Naive thymus-derived CD8-positive, alpha-beta T cell (primary cell): ENCODE results near the gene SLFN14. TPM values are rescaled to one million over a fixed set of nuclear protein-coding genes. Genes with fewer than 3 reads are reported as not detected.

ENCODE experiments used
- ATAC-seq, 2 donors: fragments of 150-1000 bp; cut with Tn5 transposase in 1 of 2; sonication (Bioruptor Pico), chemical (Tn5 transposase) in 1 of 2; 1 replicate in 1 of 2; 2 replicates in 1 of 2; pipeline ENCODE4 v1.10.0; 2021; ENCODE audit warnings: mild to moderate bottlenecking in 2 of 2, moderate library complexity in 2 of 2
- POLR2A ChIA-PET: fragments of 350-600 bp; sonication (Branson Sonifier 250); formaldehyde crosslinking; loops from one replicate; lab custom pipeline; 2021; ENCODE audit warnings: antibody characterized with exemption; lab: Charles Lee
- DNase-seq, 10 donors: peaks; one replicate each; pipeline versions ENCODE4 v3.0.0 to v3.0.0-alpha.2; 2020 to 2022
- H3K27ac Mint-ChIP-seq, 10 donors: one replicate each; pipeline ENCODE4 v1.8.0; 2020 to 2022; ENCODE audit warnings: mild to moderate bottlenecking in 10 of 10, mixed read lengths in 10 of 10, moderate library complexity in 4 of 10, inconsistent platforms in 1 of 10
- H3K27me3 Mint-ChIP-seq, 5 donors: one replicate each; pipeline ENCODE4 v1.8.0; 2021 to 2022; ENCODE audit warnings: mixed read lengths in 5 of 5
- H3K36me3 Mint-ChIP-seq, 3 donors: one replicate each; pipeline ENCODE4 v1.8.0; 2020 to 2022; ENCODE audit warnings: mixed read lengths in 3 of 3, mild to moderate bottlenecking in 2 of 3, inconsistent platforms in 1 of 3
- H3K4me1 Mint-ChIP-seq, 4 donors: one replicate each; pipeline ENCODE4 v1.8.0; 2021 to 2022; ENCODE audit warnings: mixed read lengths in 4 of 4
- H3K4me3 Mint-ChIP-seq, 10 donors: one replicate each; pipeline ENCODE4 v1.8.0; 2020 to 2022; ENCODE audit warnings: mild to moderate bottlenecking in 10 of 10, mixed read lengths in 10 of 10, moderate library complexity in 6 of 10, inconsistent platforms in 1 of 10
- H3K9me3 Mint-ChIP-seq, 9 donors: one replicate each; pipeline ENCODE4 v1.8.0; 2020 to 2022; ENCODE audit warnings: mixed read lengths in 9 of 9, mild to moderate bottlenecking in 3 of 9, inconsistent platforms in 1 of 9, moderate library complexity in 1 of 9
- polyA plus RNA-seq, 3 donors: library from polyadenylated mRNA; unstranded; fragments of 300-500 nt; fragmentation: Illumina TruSeq; gene quantifications; one replicate each; pipeline ENCODE4 v1.2.3, GENCODE V29; 2021
- total RNA-seq, 8 experiments: library from RNA in 2 of 8; stranded (reverse) in 2 of 8; gene quantifications; one replicate each; pipeline ENCODE4 v1.2.3 and lab custom pipeline; 2021 to 2026

The SLFN14 gene
- total RNA-seq (not detected), polyA plus RNA-seq (under 1 TPM; 0.06 to 0.33 (median 0.13) TPM), total RNA-seq (lab: John Stamatoyannopoulos, UW) (0 to 0.25 (median 0) reads per million in 6 experiments)

DNA sequence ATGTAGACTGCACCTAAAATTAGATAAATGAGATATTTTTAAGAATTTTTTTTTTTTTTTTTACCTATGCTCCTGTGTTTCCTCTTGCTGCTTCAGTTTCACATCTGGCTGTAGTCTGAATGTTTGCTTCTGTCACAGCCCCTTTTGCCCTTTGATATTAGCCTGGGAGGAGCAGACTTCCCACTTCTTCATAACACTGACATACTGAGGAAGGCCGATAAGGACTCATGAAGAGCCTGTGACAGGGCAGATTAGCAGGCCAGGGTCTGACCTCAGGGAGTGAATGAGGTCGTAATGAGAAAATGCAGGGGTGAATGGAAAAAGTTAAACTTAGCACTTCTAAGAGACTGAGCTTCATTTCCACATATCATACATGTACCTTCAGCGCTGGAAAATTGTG is at the start of gene SLFN14:
TSS of gene SLFN14 (minus strand) at position 117 of the 400 bp plus-strand sequence. CDS start 2,757 bp downstream, outside the sequence.
- Mint-ChIP-seq H3K27me3 (peaks cover 2 to 9% (median 7%) of the 10 kb centered on the region in 5 donors), H3K36me3 (no peaks in the 10 kb centered on the region), H3K27ac (no peak within 1 kb of the TSS), H3K9me3 (no peaks in the 10 kb centered on the region), H3K4me1 (no peaks in the 10 kb centered on the region), H3K4me3 (no peak within 1 kb of the TSS)
- DNase-seq (no peak), ATAC-seq (no peak)
- POLR2A ChIA-PET = interaction anchor here (0.5 to 1.2 kb wide), 3 partner anchors 17 to 46 kb away, joined by 3 read pairs; partner anchors contain the start of gene PEX12

DNA sequence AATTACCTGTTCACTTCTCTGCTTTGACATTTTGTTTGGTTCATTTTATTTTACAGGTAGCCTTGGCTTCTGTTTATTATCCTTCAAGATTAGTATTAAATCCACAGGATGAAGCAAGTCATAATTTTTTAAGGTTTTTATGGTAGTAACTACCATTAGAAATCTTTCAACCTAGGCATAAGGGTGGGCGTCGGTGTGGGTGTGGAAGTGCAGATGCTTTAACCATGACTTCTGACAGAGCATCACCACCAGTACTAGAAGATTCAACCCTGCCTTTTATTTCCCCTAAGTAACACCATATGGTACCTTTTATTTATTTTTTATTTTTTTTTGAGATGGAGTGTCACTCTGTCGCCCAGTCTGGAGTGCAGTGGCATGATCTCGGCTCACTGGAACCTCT is 49.2 kb upstream of the SLFN14 start:
- DNase-seq = no peak
- POLR2A ChIA-PET = no interaction called here
- Mint-ChIP-seq H3K4me3 (no peak overlapping the region), H3K4me1 (peaks cover 0 to 8% (median 5%) of the 10 kb centered on the region in 4 donors), H3K9me3 (no peaks in the 10 kb centered on the region), H3K27ac (peak overlapping the region in 1 of 10 donors; percentile 29), H3K27me3 (no peaks in the 10 kb centered on the region), H3K36me3 (peaks cover 0 to 70% (median 5%) of the 10 kb centered on the region in 3 donors)
- ATAC-seq = no peak

DNA sequence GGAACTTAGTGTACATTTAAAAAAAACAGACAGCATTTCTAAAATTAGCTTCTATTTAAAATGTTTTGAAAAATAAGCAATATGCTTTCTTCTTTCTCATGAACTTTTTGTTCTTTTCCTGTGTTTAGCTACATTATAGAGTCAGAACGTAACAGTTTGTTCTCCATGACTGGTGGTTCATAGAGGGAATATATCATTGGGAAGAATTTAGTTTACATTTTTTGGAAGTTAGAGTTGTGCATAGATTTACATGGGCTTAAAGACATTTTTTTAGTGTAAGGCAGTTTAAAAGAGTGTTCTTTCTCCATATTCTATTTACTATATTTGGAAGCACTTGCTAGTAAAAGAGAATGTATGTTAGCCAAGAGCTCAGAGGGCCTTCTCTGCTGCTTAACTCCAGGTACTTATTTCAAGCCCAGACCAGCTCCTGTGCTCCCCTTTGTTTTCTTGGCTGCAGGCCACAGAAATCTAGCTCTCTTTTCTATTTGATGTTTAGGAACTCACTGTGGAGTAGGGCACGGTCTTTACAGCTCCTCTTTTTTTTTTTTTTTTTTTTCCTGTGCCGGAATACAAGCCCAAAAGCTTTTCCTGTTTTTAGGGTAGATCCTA is 46.7 kb upstream of the SLFN14 start:
- peaks cover 0 to 83% (median 5%) of the 10 kb centered on the region in 3 donors for H3K36me3 Mint-ChIP-seq
- no peak for ATAC-seq

DNA sequence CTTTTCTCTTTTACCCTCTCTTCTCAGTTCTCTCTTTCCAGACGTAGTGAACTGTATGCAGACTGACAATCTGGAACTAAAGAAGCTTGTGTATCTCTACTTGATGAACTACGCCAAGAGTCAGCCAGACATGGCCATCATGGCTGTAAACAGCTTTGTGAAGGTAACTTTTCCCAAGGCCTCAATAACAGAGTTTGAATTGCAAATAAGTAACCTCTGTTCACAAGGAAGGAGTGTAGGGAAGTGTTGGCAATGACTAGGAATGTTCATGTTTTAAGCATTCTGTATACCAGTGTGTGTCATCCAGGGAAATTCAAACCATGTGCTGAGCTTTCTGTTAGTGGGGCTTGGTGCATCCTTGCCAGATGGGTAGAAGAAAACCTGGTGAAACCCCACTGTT is 45.1 kb upstream of the SLFN14 start:
- POLR2A ChIA-PET = interaction anchor here (0.6 kb wide), 1 partner anchor 16 kb away, joined by 3 read pairs; no protein-coding TSS in a partner anchor

More for the DNA sequence above, 46.7 kb upstream of the SLFN14 start:
- POLR2A ChIA-PET = interaction anchor here (0.6 kb wide), 1 partner anchor 241 kb away, joined by 3 read pairs; no protein-coding TSS in a partner anchor
- H3K4me3 Mint-ChIP-seq = no peak overlapping the region
- peaks cover 0 to 2% (median 0%) of the 10 kb centered on the region in 4 donors for H3K4me1 Mint-ChIP-seq
- peak overlapping the region in 2 of 10 donors; percentile 10 to 19 for H3K27ac Mint-ChIP-seq
- no peaks in the 10 kb centered on the region for H3K9me3 Mint-ChIP-seq
- DNase-seq = no peak
- H3K27me3 Mint-ChIP-seq = no peaks in the 10 kb centered on the region

DNA sequence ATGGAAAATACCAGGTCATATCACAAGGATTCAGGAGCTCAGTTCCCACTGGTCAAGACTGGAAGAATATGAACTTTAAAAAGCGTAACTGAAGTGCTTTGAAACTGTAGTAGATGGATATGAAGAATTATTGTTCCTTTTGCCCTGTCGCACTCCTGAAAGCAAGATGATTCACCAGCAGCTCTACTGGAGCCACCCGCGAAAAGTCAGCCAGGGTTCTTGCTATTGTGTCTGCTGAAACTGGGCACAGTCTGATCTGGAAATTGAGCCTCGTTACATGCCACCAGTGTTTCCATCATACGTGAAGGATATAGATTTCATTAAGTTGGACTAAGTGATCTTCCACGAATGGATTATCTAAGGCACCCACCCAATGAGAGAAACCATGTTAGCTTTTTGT is 43.1 kb upstream of the SLFN14 start:
- Mint-ChIP-seq H3K27ac (peak overlapping the region in 1 of 10 donors; percentile 60), H3K9me3 (no peaks in the 10 kb centered on the region), H3K4me3 (no peak overlapping the region), H3K4me1 (peaks cover 0 to 2% (median 0%) of the 10 kb centered on the region in 4 donors), H3K27me3 (no peaks in the 10 kb centered on the region), H3K36me3 (peaks cover 0 to 87% (median 8%) of the 10 kb centered on the region in 3 donors)
- ATAC-seq = no peak
- POLR2A ChIA-PET = interaction anchor here (1.0 kb wide), 1 partner anchor 487 kb away, joined by 3 read pairs; no protein-coding TSS in a partner anchor
- DNase-seq = no peak

More for the DNA sequence above, 45.1 kb upstream of the SLFN14 start:
- ATAC-seq (no peak), DNase-seq (no peak)
- Mint-ChIP-seq H3K27ac (peak overlapping the region in 1 of 10 donors; percentile 11), H3K4me1 (peaks cover 0 to 2% (median 0%) of the 10 kb centered on the region in 4 donors), H3K27me3 (no peaks in the 10 kb centered on the region), H3K9me3 (no peaks in the 10 kb centered on the region), H3K4me3 (no peak overlapping the region), H3K36me3 (peaks cover 0 to 84% (median 2%) of the 10 kb centered on the region in 3 donors)

DNA sequence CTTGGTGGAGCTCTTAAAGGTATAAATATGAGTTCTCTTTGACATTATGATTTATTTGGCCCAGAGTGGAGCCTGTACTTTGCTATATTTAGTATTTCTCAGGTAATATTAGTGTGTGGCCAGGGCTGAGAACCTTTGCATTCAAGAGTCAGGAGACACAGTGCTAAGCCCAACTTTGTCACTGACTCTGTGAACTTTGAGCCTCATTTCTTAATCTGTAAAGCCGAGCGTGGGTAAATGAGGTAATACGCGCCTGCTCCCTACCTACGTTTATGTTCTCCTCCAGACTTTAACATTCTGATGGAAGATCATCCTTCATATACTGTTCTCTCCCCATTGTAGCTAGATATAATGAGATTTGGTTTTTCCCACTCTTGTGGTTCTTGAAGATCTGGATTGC is 37.0 kb upstream of the SLFN14 start:
- Mint-ChIP-seq H3K27ac (no peak overlapping the region), H3K4me1 (peaks cover 6 to 15% (median 8%) of the 10 kb centered on the region in 4 donors), H3K36me3 (peaks cover 0 to 86% (median 32%) of the 10 kb centered on the region in 3 donors), H3K9me3 (no peaks in the 10 kb centered on the region), H3K4me3 (no peak overlapping the region), H3K27me3 (no peaks in the 10 kb centered on the region)
- DNase-seq (no peak), ATAC-seq (no peak)
- POLR2A ChIA-PET = interaction anchor here (0.9 kb wide), 1 partner anchor 15 kb away, joined by 3 read pairs; no protein-coding TSS in a partner anchor

DNA sequence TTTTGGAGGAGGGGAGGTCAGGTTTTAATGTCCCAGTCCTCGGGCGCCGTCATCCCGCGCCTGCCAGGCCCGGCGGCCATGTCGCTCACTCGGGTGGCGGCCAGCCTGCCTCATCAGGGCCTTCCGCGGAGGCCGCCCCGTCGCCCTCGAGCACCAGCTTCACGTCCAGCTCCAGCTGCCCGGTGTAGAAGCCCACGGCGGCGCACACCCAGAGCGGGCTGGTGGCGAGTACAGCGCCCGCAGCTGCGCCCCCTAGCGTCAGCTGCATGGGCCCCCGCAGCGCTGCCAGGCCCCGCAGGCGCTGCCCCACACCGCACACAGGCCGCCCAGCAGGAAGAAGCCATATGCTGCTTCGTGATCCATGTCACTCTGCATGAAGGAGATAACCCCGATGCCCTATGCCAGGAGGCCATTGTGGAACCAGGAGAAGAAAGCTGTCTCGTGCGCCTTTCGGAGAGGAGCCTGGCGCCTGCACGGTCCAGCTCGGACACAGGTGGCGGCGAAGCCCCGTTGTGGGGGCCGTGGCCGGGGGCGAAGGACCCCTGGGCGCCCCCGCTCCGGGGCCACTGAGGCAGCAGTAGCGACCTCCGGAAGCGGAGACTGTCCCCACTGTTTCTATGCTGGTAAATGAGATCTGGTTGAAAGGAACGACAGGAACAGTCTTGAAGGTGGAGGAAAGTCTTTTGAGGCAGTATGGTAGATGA is 36.1 kb upstream of the SLFN14 start:
- peaks cover 6 to 17% (median 9%) of the 10 kb centered on the region in 4 donors for H3K4me1 Mint-ChIP-seq
- DNase-seq = no peak
- ATAC-seq = no peak
- POLR2A ChIA-PET = interaction anchor here (0.5 to 0.9 kb wide), 2 partner anchors 14 to 15 kb away, joined by 3 to 4 read pairs; no protein-coding TSS in a partner anchor
- H3K27ac Mint-ChIP-seq = peak overlapping the region in 3 of 10 donors; percentile 10 to 49 (median 18)
- H3K9me3 Mint-ChIP-seq = no peaks in the 10 kb centered on the region
- H3K36me3 Mint-ChIP-seq = peaks cover 0 to 79% (median 32%) of the 10 kb centered on the region in 3 donors
- no peak overlapping the region for H3K4me3 Mint-ChIP-seq
- H3K27me3 Mint-ChIP-seq = no peaks in the 10 kb centered on the region

DNA sequence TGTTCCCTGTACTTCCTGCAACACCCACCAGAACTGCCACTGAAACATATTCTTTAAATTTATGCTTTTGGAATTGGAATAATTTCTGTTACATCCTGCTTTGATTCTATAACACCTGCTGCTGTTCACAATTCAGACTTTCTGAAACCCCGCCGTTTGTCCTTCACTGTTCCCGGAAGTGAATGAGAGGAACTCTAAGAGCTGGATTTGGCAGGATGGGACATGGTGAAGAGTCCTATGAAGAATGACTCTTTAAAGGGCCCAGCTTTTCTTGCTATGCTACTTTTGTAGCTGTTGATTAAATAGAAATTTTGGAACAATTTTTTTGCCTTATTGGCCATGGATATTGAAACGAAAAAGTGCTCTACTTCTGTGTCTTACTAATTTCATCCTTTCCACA is 35.5 kb upstream of the SLFN14 start:
- ATAC-seq (no peak), DNase-seq (no peak)
- Mint-ChIP-seq H3K4me1 (peaks cover 6 to 19% (median 11%) of the 10 kb centered on the region in 4 donors), H3K9me3 (no peaks in the 10 kb centered on the region), H3K27ac (peak overlapping the region in 2 of 10 donors; percentile 7 to 11), H3K4me3 (no peak overlapping the region), H3K36me3 (peaks cover 0 to 74% (median 32%) of the 10 kb centered on the region in 3 donors), H3K27me3 (no peaks in the 10 kb centered on the region)
- POLR2A ChIA-PET = no interaction called here

DNA sequence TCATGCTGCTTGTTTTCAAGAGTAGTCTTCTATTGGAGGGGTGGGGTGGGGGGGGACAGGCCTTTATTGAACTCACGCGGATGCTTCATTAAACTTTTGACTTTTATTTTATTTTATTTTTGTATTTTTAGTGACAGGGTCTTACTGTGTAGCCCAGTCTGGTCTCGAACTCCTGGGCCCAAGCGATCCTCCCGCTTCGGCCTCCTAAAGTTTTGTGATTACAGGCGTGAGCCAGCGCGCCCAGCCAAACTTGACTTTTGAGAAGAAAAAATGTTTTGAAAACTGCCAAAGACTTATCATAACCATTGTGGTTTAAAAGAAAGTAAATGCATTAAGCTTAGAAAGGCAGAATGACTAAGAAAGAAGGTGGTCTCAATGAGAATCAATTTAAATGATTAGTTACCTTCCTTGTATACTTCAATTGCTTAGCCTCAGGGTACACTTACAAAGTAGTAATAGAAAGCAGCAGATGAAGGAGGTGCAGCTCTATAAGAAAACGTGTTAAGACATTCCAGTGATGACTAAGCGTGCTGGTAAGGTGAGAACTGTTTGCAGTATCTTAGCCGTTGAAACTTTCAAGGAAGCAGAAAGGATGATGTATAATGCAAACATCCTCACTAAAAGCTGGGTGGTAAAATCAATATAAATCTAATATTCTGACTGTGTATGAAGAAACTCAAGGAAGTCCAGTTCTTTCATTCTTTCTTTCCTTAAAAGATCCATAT is 27.7 kb upstream of the SLFN14 start:
- H3K27ac Mint-ChIP-seq = peak overlapping the region; percentile 0 to 100 (median 99)
- ATAC-seq (no peak), DNase-seq (no peak)
- H3K4me3 Mint-ChIP-seq = peak overlapping the region; percentile 96 to 100 (median 98)
- POLR2A ChIA-PET = interaction anchor here (0.7 to 4.7 kb wide), 7 partner anchors 11 to 447 kb away, joined by 3 to 84 read pairs (median 4); partner anchors contain the start of genes PEX12 and SLFN5
- peaks cover 0 to 2% (median 0%) of the 10 kb centered on the region in 5 donors for H3K27me3 Mint-ChIP-seq
- peaks cover 0 to 5% (median 0%) of the 10 kb centered on the region in 3 donors for H3K36me3 Mint-ChIP-seq
- H3K9me3 Mint-ChIP-seq = no peaks in the 10 kb centered on the region
- H3K4me1 Mint-ChIP-seq = peaks cover 18 to 55% (median 39%) of the 10 kb centered on the region in 4 donors

DNA sequence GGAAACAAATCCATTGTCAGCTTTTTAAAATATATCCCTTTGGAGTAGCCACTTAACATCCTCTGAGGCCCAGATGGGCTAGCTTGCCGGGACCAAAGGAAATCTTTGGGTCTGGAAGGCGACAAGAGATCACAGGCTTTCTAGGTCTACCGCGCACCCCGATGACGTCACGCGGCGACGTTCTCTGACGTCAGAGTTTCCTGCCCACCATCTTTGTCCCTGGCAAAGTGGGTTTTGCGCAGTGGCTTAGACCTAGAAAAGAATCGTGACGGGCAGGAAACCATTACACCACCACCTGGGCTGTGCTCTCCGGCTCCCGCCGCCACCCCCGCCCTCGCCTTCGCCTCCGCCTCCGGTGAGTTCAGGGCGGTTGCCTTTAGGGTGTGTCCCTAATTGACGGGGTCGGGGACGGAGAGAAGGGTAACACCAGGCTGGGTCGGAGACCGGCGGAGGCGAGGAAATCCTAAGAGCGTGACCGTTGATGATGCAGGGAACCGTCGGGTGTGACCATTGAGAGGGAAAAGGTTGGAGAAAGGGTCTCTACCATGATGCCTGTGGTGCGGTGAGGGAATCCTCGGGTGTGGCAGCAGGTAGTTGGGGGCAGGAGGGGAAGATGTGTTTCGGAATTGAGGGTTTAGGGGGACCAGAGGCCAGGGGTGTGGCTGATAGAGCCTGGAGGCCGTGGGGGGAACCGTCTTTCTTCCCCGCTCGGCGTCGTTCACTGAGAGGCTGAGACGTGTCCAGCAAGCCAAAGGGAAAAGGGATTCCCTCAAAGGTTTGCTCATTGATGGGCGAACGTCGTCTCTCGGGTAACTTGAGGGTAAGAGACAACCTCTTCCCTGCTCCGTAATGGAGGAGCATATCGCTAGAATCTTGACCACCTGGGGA is 26.7 kb upstream of the SLFN14 start, which contains the start of gene AP2B1:
TSS of gene AP2B1 (plus strand) at position 249 of the 888 bp plus-strand sequence. CDS start 6,709 bp downstream, outside the sequence.
- Mint-ChIP-seq H3K9me3 (no peaks in the 10 kb centered on the region), H3K36me3 (no peaks in the 10 kb centered on the region), H3K27ac (peak within 1 kb of the TSS; percentile 97 to 100 (median 99)), H3K4me3 (peak within 1 kb of the TSS; percentile 96 to 100 (median 98)), H3K27me3 (peaks cover 0 to 2% (median 0%) of the 10 kb centered on the region in 5 donors), H3K4me1 (peaks cover 18 to 51% (median 37%) of the 10 kb centered on the region in 4 donors)
- peak; percentile 87 to 100 (median 97) for DNase-seq
- peak; percentile 99 for ATAC-seq
- POLR2A ChIA-PET = interaction anchor here (0.7 to 4.7 kb wide), 12 partner anchors 10 to 374 kb away, joined by 3 to 84 read pairs (median 3); partner anchors contain the start of genes PEX12, SLFN14 and SLFN5
